HEK293 (cell line): Measurements from ENCODE around the gene KCNE3.
A peak's percentile ranks its signal among the peaks of the same experiment; 100 is the strongest.

ENCODE experiments used
- BCL11A ChIP-seq: fragments of 450-650 bp; formaldehyde crosslinking; IDR thresholded peaks from 2 replicates; pipeline ENCODE4 v1.5.1; 2016; ENCODE audit warnings: low read depth, missing biosample characterization, missing genetic modification characterization
- BCL6B ChIP-seq: fragments of 450-650 bp; formaldehyde crosslinking; IDR thresholded peaks from 2 replicates; pipeline ENCODE4 v1.5.1; 2017; ENCODE audit warnings: missing biosample characterization, missing genetic modification characterization
- CTCF ChIP-seq: fragments of 450-650 bp; formaldehyde crosslinking; IDR thresholded peaks from 2 replicates; pipeline ENCODE4 v1.5.1; 2016; ENCODE audit warnings: missing biosample characterization, missing genetic modification characterization
- ELK4 ChIP-seq: IDR thresholded peaks from 2 replicates; pipeline ENCODE4 v1.6.1; 2011; ENCODE audit warnings: mild to moderate bottlenecking, low read depth, low read length, borderline replicate concordance
- KLF7 ChIP-seq: fragments of 450-650 bp; formaldehyde crosslinking; IDR thresholded peaks from 2 replicates; pipeline ENCODE4 v1.5.1; 2016; ENCODE audit warnings: missing biosample characterization, missing genetic modification characterization, borderline replicate concordance
- KLF8 ChIP-seq: fragments of 450-650 bp; formaldehyde crosslinking; IDR thresholded peaks from 2 replicates; pipeline ENCODE4 v1.5.1; 2016; ENCODE audit warnings: missing biosample characterization, missing genetic modification characterization
- MZF1 ChIP-seq: fragments of 450-650 bp; formaldehyde crosslinking; IDR thresholded peaks from 2 replicates; pipeline ENCODE4 v1.5.1; 2017; ENCODE audit warnings: missing biosample characterization, missing genetic modification characterization, borderline replicate concordance
- SCRT2 ChIP-seq: fragments of 450-650 bp; formaldehyde crosslinking; IDR thresholded peaks from 2 replicates; pipeline ENCODE4 v1.5.1; 2016; ENCODE audit warnings: missing biosample characterization, missing genetic modification characterization
- SP3 ChIP-seq: fragments of 450-650 bp; formaldehyde crosslinking; IDR thresholded peaks from 2 replicates; pipeline ENCODE4 v1.5.1; 2016; ENCODE audit warnings: missing biosample characterization, missing genetic modification characterization
- WT1 ChIP-seq: fragments of 450-650 bp; formaldehyde crosslinking; IDR thresholded peaks from 2 replicates; pipeline ENCODE4 v1.5.1; 2016; ENCODE audit warnings: missing biosample characterization, missing genetic modification characterization
- ZBTB17 ChIP-seq: fragments of 450-650 bp; formaldehyde crosslinking; IDR thresholded peaks from 2 replicates; pipeline ENCODE4 v1.5.1; 2016; ENCODE audit warnings: missing biosample characterization, missing genetic modification characterization
- ZBTB21 ChIP-seq: fragments of 450-650 bp; formaldehyde crosslinking; IDR thresholded peaks from 2 replicates; pipeline ENCODE4 v1.5.1; 2017; ENCODE audit warnings: missing biosample characterization, missing genetic modification characterization
- ZBTB44 ChIP-seq: fragments of 450-650 bp; IDR thresholded peaks from 2 replicates; pipeline ENCODE4 v1.5.1; 2018; ENCODE audit warnings: missing biosample characterization, mild to moderate bottlenecking, missing genetic modification characterization
- ZBTB49 ChIP-seq: fragments of 450-650 bp; formaldehyde crosslinking; IDR thresholded peaks from 2 replicates; pipeline ENCODE4 v1.5.1; 2016; ENCODE audit warnings: missing biosample characterization, missing genetic modification characterization, low read depth
- ZBTB8A ChIP-seq: fragments of 450-650 bp; formaldehyde crosslinking; IDR thresholded peaks from 2 replicates; pipeline ENCODE4 v1.5.1; 2016; ENCODE audit warnings: missing biosample characterization, missing genetic modification characterization
- ZFP3 ChIP-seq: fragments of 450-650 bp; formaldehyde crosslinking; IDR thresholded peaks from 2 replicates; pipeline ENCODE4 v1.5.1; 2016; ENCODE audit warnings: low read depth, missing biosample characterization, missing genetic modification characterization
- ZNF10 ChIP-seq: fragments of 450-650 bp; formaldehyde crosslinking; IDR thresholded peaks from 2 replicates; pipeline ENCODE4 v1.5.1; 2017; ENCODE audit warnings: missing biosample characterization, missing genetic modification characterization
- ZNF133 ChIP-seq: fragments of 450-650 bp; formaldehyde crosslinking; IDR thresholded peaks from 2 replicates; pipeline ENCODE4 v1.5.1; 2016; ENCODE audit warnings: missing biosample characterization, missing genetic modification characterization
- ZNF174 ChIP-seq: fragments of 450-650 bp; formaldehyde crosslinking; IDR thresholded peaks from 2 replicates; pipeline ENCODE4 v1.5.0; 2017; ENCODE audit warnings: missing biosample characterization, mild to moderate bottlenecking, missing genetic modification characterization
- ZNF211 ChIP-seq: fragments of 450-650 bp; formaldehyde crosslinking; IDR thresholded peaks from 2 replicates; pipeline ENCODE4 v1.5.1; 2016; ENCODE audit warnings: low read depth, missing biosample characterization, missing genetic modification characterization
- ZNF302 ChIP-seq: fragments of 450-650 bp; formaldehyde crosslinking; IDR thresholded peaks from 2 replicates; pipeline ENCODE4 v1.5.1; 2016; ENCODE audit warnings: missing biosample characterization, missing genetic modification characterization, low read depth
- ZNF473 ChIP-seq: fragments of 450-650 bp; formaldehyde crosslinking; IDR thresholded peaks from 2 replicates; pipeline ENCODE4 v1.5.1; 2017; ENCODE audit warnings: missing biosample characterization, missing genetic modification characterization
- ZNF600 ChIP-seq: fragments of 450-650 bp; formaldehyde crosslinking; IDR thresholded peaks from 2 replicates; pipeline ENCODE4 v1.5.1; 2016; ENCODE audit warnings: missing biosample characterization, missing genetic modification characterization
- ZNF621 ChIP-seq: fragments of 450-650 bp; formaldehyde crosslinking; IDR thresholded peaks from 2 replicates; pipeline ENCODE4 v1.5.1; 2017; ENCODE audit warnings: missing biosample characterization, missing genetic modification characterization
- ZNF777 ChIP-seq: fragments of 450-650 bp; formaldehyde crosslinking; IDR thresholded peaks from 2 replicates; pipeline ENCODE4 v1.5.1; 2017; ENCODE audit warnings: missing biosample characterization, missing genetic modification characterization, borderline replicate concordance
- ZSCAN18 ChIP-seq: fragments of 450-650 bp; formaldehyde crosslinking; IDR thresholded peaks from 2 replicates; pipeline ENCODE4 v1.5.1; 2016; ENCODE audit warnings: missing biosample characterization, missing genetic modification characterization
- ZSCAN5A ChIP-seq: fragments of 450-650 bp; formaldehyde crosslinking; IDR thresholded peaks from 2 replicates; pipeline ENCODE4 v1.5.1; 2016; ENCODE audit warnings: missing biosample characterization, missing genetic modification characterization

KCNE3 gene

GRCh38 chr11:74443071-74443864, 24.1 kb downstream of the KCNE3 start (continued):
- TF ChIP-seq BCL6B, result no peak
- peak; percentile 77 for TF ChIP-seq SCRT2
- TF ChIP-seq MZF1, result peak; percentile 61; the same call in 1 of the 2 replicates
- no peak for TF ChIP-seq ZFP3 (tag by site-specific recombination)
- no peak for TF ChIP-seq ZBTB21 (tag by site-specific recombination)
- TF ChIP-seq ZBTB17 (tag by site-specific recombination), result peak; percentile 74
- TF ChIP-seq KLF7 (tag by site-specific recombination), result no peak
- TF ChIP-seq ZBTB8A (tag by site-specific recombination), result no peak
- TF ChIP-seq ZNF302, result no peak
- no peak for TF ChIP-seq ZNF211
- TF ChIP-seq CTCF, result peak; percentile 62
- no peak for TF ChIP-seq ZSCAN5A (tag by site-specific recombination)
- TF ChIP-seq ZNF473 (tag by site-specific recombination), result no peak
- TF ChIP-seq ZBTB44, result no peak
- no peak for TF ChIP-seq ZBTB49 (tag by site-specific recombination)
- TF ChIP-seq KLF8 (tag by site-specific recombination), result no peak
- TF ChIP-seq BCL11A (tag by site-specific recombination), result no peak
- no peak for TF ChIP-seq SP3 (tag by site-specific recombination)
- TF ChIP-seq ZNF174 (tag by site-specific recombination), result no peak
- no peak for TF ChIP-seq ZNF621 (tag by site-specific recombination)
- no peak for TF ChIP-seq ZNF10 (tag by site-specific recombination)
- peak; percentile 51; the same call in 1 of the 2 replicates for TF ChIP-seq ZNF600 (tag by site-specific recombination)
- TF ChIP-seq WT1 (tag by site-specific recombination), result peak; percentile 25; the same call in 1 of the 2 replicates
- TF ChIP-seq ZSCAN18 (tag by site-specific recombination), result no peak
- no peak for TF ChIP-seq ZNF133 (tag by site-specific recombination)
- no peak for TF ChIP-seq ZNF777 (tag by site-specific recombination)
- TF ChIP-seq ELK4, result no peak
